SU-DHL-6 (cell line): ENCODE measurements around the gene CLIC5.

Experiments used
- EZH2phosphoT487 ChIP-seq: fragments of 200-600 bp; sonication (generic), shearing (Covaris generic); conservative IDR thresholded peaks from 2 replicates; pipeline ENCODE4 v1.6.1; 2018; ENCODE audit warnings: mild to moderate bottlenecking, antibody characterized with exemption, low read length, moderate library complexity, mixed read lengths
- TF ChIP-seq, protein P1 (sequence below): fragments of 200-600 bp; sonication (generic); IDR thresholded peaks from one replicate; pipeline ENCODE4 v1.5.1; 2017; ENCODE audit warnings: antibody characterized with exemption, mild to moderate bottlenecking, low read length, moderate library complexity; ENCODE audit not compliant: insufficient read depth, poor library complexity, severe bottlenecking

DNA sequence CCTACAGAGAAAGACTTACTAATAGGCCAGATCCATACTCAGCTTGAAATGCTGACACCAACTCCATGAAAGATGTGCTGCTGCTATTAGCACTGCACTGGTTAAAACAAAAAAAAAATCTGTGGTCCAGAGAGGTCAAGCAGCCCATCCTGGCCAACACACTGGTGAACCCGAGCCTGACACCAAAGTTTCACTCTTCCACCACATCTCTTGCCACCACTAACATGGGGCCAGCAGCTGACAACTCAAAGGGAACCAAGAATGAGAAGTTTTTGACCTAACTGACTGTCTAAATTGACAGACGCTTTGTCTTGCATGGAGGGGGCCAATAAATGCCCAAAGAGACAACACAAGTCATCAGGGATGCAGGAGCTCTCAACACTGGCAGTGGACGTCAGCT is 5.4 kb downstream of the CLIC5 start:
- no peak for TF ChIP-seq EZH2phosphoT487
- TF ChIP-seq, protein P1, sequence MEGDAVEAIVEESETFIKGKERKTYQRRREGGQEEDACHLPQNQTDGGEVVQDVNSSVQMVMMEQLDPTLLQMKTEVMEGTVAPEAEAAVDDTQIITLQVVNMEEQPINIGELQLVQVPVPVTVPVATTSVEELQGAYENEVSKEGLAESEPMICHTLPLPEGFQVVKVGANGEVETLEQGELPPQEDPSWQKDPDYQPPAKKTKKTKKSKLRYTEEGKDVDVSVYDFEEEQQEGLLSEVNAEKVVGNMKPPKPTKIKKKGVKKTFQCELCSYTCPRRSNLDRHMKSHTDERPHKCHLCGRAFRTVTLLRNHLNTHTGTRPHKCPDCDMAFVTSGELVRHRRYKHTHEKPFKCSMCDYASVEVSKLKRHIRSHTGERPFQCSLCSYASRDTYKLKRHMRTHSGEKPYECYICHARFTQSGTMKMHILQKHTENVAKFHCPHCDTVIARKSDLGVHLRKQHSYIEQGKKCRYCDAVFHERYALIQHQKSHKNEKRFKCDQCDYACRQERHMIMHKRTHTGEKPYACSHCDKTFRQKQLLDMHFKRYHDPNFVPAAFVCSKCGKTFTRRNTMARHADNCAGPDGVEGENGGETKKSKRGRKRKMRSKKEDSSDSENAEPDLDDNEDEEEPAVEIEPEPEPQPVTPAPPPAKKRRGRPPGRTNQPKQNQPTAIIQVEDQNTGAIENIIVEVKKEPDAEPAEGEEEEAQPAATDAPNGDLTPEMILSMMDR = no peak
